ENCODE results near the gene SLC35D1. TPM values are rescaled to one million over a fixed set of nuclear protein-coding genes. Genes with fewer than 3 reads are reported as not detected.

SLC35D1 gene
- total RNA-seq, 1 experiment from 2014 or later: 3.0 TPM

- no peak overlapping the region for H3K4me3 ChIP-seq (ENCODE audit: insufficient read depth, low read depth, low read length)
- DNase-seq: no peak
- no peaks in the 10 kb centered on the region for H3K27me3 ChIP-seq (ENCODE audit: control insufficient read depth, insufficient read depth, low read length)
- no peaks in the 10 kb centered on the region for H3K36me3 ChIP-seq (replicated peaks; ENCODE audit: control insufficient read depth, insufficient read depth, low read length)
Observed at GRCh38 chr1:67060811-67061218, 6.9 kb upstream of the SLC35D1 start.

DNA sequence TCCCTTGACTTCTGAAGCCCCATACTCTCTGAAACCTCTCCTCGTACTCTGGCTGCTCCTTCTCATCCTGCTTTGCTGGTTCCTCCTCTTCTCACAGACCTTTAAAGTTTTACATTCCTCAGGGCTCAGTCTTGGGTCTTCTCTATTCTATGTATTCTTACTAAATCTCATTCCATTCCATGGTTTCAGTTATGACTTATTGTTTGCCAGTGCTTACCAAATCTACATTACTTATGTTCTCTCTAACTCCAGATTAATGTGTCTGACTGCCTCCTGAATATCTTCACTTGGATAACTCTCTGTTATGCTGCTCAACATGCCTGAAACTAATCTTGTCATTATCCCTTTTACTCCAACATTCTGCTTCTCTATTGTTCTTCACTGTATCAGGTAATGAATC is 5.4 kb upstream of the SLC35D1 start:
- DNase-seq: no peak
- H3K27me3 ChIP-seq (ENCODE audit: control insufficient read depth, insufficient read depth, low read length): no peaks in the 10 kb centered on the region
- no peaks in the 10 kb centered on the region for H3K36me3 ChIP-seq (replicated peaks; ENCODE audit: control insufficient read depth, insufficient read depth, low read length)
- H3K4me3 ChIP-seq (ENCODE audit: insufficient read depth, low read depth, low read length): no peak overlapping the region

DNA sequence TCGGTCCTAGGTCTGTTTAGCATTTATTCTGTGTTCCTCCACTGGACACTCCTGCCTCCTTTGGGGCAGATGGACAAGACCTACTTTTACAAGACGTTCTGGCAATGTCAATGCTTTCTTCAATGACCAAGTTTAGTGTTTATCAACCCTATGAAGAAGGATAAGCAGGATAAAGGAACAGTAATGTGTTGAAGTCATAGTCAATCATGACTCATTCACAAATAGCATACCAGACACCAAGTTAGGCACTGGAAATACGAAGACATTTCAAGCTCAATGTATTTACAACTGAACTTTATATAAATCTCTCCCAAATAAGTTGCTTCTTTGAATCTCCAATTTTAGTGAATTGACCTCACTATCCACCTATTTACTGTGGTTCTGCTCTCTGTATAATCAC is 4.8 kb upstream of the SLC35D1 start:
- no peaks in the 10 kb centered on the region for H3K36me3 ChIP-seq (replicated peaks; ENCODE audit: control insufficient read depth, insufficient read depth, low read length)
- DNase-seq: no peak
- no peak overlapping the region for H3K4me3 ChIP-seq (ENCODE audit: insufficient read depth, low read depth, low read length)
- H3K27me3 ChIP-seq (ENCODE audit: control insufficient read depth, insufficient read depth, low read length): no peaks in the 10 kb centered on the region

DNA sequence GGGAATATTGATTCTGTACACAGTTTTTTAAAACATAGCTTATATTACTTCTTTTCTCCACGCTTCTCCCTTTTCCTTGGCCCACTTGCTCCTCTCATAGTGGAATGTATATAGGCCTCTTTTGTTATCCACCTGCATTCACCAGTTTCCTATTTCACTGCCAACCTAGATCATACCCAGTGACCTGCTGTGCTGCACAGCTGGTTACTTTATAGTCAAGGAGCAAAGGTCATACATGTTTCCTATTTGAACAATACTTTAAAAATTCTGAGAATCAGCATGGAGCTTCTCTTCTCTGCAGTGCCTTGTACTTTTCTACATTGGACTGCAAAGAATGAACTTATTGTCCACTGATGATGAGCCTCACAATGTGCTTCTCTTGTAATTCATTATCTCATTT is 4.3 kb upstream of the SLC35D1 start:
- Histone ChIP-seq H3K27me3 (ENCODE audit: control insufficient read depth, insufficient read depth, low read length) (no peaks in the 10 kb centered on the region), H3K4me3 (ENCODE audit: insufficient read depth, low read depth, low read length) (no peak overlapping the region), H3K36me3 (replicated peaks; ENCODE audit: control insufficient read depth, insufficient read depth, low read length) (no peaks in the 10 kb centered on the region)
- DNase-seq: no peak

DNA sequence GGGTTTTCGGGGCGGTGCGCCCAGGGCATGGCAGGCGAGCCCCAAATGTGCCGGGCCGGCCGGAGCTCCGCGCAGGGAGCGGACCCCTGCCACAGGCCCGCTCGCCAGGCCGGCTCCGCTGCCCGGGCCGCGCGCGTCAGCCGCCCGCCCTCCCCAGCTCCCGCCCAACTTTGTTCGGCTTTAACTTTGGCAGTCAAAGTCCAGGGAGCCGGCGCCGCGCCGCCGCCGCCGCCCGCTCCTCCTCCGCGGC is 488 bp downstream of the SLC35D1 start:
- Histone ChIP-seq H3K27me3 (ENCODE audit: control insufficient read depth, insufficient read depth, low read length) (peaks cover 4% of the 10 kb centered on the region; the same call in 1 of the 2 replicates), H3K4me3 (ENCODE audit: insufficient read depth, low read depth, low read length) (peak overlapping the region; percentile 76), H3K36me3 (replicated peaks; ENCODE audit: control insufficient read depth, insufficient read depth, low read length) (no peaks in the 10 kb centered on the region)
- DNase-seq: peak; percentile 86

GRCh38 chr1:67052741-67053534 is 1.0 kb downstream of the SLC35D1 start:
- Histone ChIP-seq H3K4me3 (ENCODE audit: insufficient read depth, low read depth, low read length) (peak overlapping the region; percentile 76), H3K36me3 (replicated peaks; ENCODE audit: control insufficient read depth, insufficient read depth, low read length) (no peaks in the 10 kb centered on the region), H3K27me3 (ENCODE audit: control insufficient read depth, insufficient read depth, low read length) (peaks cover 4% of the 10 kb centered on the region; the same call in 1 of the 2 replicates)
- DNase-seq: no peak

DNA sequence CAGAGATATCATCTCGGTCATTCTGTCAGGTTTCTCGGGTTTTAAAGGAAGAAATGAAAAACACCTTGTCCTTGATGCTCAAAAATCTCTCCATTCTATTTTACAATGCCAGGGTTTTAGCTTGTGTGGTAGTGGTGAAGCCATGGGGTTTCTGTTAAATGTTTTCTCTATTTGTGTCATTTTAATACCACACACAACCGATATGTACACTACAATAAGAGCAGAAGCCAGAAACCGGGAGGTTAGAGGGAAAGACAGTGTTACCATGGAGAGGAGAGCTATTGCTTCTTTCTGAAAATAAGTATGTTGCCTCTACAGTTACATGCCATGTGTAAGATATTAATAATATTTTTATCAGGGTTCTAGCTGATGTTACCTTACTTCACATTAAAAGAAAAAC is 2.8 kb downstream of the SLC35D1 start:
- H3K27me3 ChIP-seq (ENCODE audit: control insufficient read depth, insufficient read depth, low read length): peaks cover 4% of the 10 kb centered on the region; the same call in 1 of the 2 replicates
- no peak for DNase-seq
- no peak overlapping the region for H3K4me3 ChIP-seq (ENCODE audit: insufficient read depth, low read depth, low read length)
- no peaks in the 10 kb centered on the region for H3K36me3 ChIP-seq (replicated peaks; ENCODE audit: control insufficient read depth, insufficient read depth, low read length)

DNA sequence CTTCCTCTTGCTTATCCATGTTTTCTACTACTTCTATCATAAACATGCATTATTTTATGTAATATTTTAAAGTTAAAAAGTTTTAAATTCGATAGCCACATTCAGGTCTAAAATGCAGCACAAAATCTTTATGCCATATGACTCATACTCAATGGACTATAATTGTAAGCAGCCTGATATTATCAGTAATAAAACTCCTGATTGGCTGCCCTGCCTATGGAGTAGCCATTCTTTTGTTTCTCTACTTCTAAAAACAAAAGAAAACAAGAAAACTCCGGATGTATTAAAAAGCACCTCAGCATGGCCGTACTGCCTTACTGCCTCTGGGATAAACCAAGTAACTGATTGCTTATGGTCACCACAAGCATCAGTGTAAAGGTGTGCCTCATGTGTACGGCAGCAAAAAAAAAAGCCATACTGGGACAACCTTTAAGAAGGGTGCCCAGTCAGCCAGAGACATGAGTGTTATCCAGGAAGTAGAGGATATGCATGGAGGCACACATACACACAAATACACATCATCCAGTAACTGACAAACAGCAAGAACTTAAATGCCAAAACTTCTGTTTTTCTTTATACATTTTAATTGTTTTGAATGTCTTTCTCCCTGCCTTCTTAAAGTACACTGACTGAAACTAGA is 9.2 kb downstream of the SLC35D1 start:
- DNase-seq: no peak
- no peaks in the 10 kb centered on the region for H3K36me3 ChIP-seq (replicated peaks; ENCODE audit: control insufficient read depth, insufficient read depth, low read length)
- no peak overlapping the region for H3K4me3 ChIP-seq (ENCODE audit: insufficient read depth, low read depth, low read length)
- no peaks in the 10 kb centered on the region for H3K27me3 ChIP-seq (ENCODE audit: control insufficient read depth, insufficient read depth, low read length)

DNA sequence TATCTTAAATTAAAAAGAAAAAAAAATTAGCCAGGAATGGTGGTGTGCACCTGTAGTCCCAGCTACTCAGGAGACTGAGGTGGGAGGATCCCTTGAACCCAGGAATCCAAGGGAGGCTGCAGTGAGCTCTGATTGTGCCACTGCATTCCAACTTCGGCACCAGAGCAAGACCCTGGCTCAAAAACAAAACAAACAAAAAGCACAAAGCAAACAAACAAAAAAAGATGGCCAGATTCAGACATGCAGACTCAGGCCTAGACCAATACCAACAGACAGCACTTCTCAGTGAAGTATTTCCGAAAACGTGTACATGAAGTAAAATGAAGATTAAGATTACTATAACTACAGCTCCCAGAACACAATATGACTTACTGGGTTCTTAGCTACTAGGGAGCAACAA is 10.6 kb downstream of the SLC35D1 start:
- Histone ChIP-seq H3K4me3 (ENCODE audit: insufficient read depth, low read depth, low read length) (no peak overlapping the region), H3K27me3 (ENCODE audit: control insufficient read depth, insufficient read depth, low read length) (no peaks in the 10 kb centered on the region), H3K36me3 (replicated peaks; ENCODE audit: control insufficient read depth, insufficient read depth, low read length) (no peaks in the 10 kb centered on the region)

DNA sequence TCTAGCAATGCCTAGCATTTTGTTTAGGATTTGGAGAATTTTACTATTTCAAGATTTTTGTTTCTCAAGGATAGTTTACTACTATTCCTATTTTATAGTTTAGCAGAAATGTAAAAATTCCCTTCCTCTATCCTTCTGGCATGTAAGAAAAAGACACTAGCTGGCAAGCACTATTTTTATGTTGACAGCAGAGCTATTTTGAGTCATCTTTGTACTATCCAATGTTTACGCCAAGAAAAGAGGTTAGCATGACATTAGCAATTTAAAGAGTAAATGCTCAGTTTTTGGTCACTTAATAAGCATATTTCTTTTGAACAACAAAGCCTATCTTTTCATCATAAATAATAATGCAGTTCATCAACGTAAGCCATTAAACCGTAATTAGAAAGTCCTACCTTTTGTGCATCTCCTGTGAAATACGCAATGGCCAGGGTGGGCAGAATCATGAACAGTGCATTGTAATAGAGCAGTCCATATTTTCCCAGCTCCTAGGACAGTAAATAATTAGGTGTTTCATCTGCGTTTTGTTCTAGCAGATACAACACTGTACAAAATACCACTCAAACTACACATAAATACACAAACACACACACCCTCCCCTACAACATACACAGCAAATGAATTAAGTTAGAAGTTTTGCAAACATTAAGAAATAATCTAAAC is 12.0 kb downstream of the SLC35D1 start:
- DNase-seq: no peak
- Histone ChIP-seq H3K27me3 (ENCODE audit: control insufficient read depth, insufficient read depth, low read length) (no peaks in the 10 kb centered on the region), H3K4me3 (ENCODE audit: insufficient read depth, low read depth, low read length) (no peak overlapping the region), H3K36me3 (replicated peaks; ENCODE audit: control insufficient read depth, insufficient read depth, low read length) (no peaks in the 10 kb centered on the region)

More for the DNA sequence above, 10.6 kb downstream of the SLC35D1 start:
- no peak for DNase-seq

DNA sequence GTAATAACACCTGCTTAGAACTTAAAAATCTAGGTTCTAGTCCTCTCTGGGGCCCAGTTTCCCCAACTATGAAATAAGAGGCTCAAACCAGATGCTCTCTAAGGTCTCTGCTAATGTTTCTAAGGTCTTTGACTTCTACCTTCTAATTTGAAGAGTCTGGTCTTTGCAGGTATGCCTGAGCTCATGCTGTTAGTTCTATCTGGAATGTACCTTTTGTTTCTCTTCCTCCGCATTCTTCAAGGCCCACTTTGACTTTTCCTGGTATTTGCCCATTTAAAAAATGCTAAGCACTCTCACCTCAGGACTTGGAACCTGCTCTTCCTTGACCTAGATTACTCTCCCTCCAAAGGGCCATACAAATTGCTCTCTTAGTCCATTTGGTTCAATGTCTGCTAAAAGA is 13.5 kb downstream of the SLC35D1 start:
- Histone ChIP-seq H3K27me3 (ENCODE audit: control insufficient read depth, insufficient read depth, low read length) (no peaks in the 10 kb centered on the region), H3K4me3 (ENCODE audit: insufficient read depth, low read depth, low read length) (no peak overlapping the region), H3K36me3 (replicated peaks; ENCODE audit: control insufficient read depth, insufficient read depth, low read length) (no peaks in the 10 kb centered on the region)
- peak; percentile 8 for DNase-seq

DNA sequence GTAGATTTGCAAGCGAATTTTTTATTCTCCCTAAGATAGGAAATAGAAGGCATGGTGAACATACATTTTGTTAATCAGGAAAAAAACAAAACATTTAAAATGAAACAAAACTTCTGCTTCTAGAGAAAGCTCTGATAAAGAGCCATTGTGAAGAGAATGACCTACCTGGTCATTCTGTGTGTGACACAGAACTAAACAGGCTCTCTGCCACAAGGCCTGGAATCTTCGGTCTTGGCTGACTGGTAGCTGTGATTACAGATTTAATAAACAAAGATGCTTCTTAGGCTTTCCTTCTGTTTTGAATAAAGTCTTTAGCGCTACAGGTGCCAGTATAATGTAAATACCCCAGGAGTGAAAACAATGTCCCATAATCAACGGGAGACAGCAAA is 22.1 kb downstream of the SLC35D1 start:
- Histone ChIP-seq H3K27me3 (ENCODE audit: control insufficient read depth, insufficient read depth, low read length) (no peaks in the 10 kb centered on the region), H3K4me3 (ENCODE audit: insufficient read depth, low read depth, low read length) (no peak overlapping the region), H3K36me3 (replicated peaks; ENCODE audit: control insufficient read depth, insufficient read depth, low read length) (no peaks in the 10 kb centered on the region)
- DNase-seq: no peak

GRCh38 chr1:67031121-67031858 is 22.7 kb downstream of the SLC35D1 start:
- no peaks in the 10 kb centered on the region for H3K27me3 ChIP-seq (ENCODE audit: control insufficient read depth, insufficient read depth, low read length)
- H3K4me3 ChIP-seq (ENCODE audit: insufficient read depth, low read depth, low read length): no peak overlapping the region
- no peaks in the 10 kb centered on the region for H3K36me3 ChIP-seq (replicated peaks; ENCODE audit: control insufficient read depth, insufficient read depth, low read length)
- DNase-seq: no peak

GRCh38 chr1:67029472-67029871 is 24.5 kb downstream of the SLC35D1 start:
- Histone ChIP-seq H3K4me3 (ENCODE audit: insufficient read depth, low read depth, low read length) (no peak overlapping the region), H3K36me3 (replicated peaks; ENCODE audit: control insufficient read depth, insufficient read depth, low read length) (no peaks in the 10 kb centered on the region), H3K27me3 (ENCODE audit: control insufficient read depth, insufficient read depth, low read length) (no peaks in the 10 kb centered on the region)
- no peak for DNase-seq

DNA sequence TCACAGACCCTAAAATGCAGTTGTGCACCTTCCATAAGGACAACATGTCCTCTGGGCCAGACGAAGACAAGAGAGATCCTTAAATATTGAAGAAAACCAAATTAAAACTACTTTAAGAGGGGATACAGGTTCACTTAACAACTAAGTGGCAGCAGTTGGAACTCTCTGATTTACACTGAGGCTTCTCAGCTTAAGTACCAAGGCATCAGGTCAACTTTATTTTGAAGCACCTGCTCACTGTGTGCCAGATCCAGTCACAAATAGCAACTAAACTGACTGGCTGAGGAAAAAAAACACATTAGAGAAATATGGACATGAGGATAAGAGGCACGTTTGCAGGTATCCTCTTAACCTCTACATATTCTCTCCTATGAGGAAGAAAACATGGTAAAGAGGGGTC is 33.2 kb downstream of the SLC35D1 start:
- H3K4me3 ChIP-seq (ENCODE audit: insufficient read depth, low read depth, low read length): no peak overlapping the region

More for the DNA sequence above, 33.2 kb downstream of the SLC35D1 start:
- H3K27me3 ChIP-seq (ENCODE audit: control insufficient read depth, insufficient read depth, low read length): peaks cover 6% of the 10 kb centered on the region
- H3K36me3 ChIP-seq (replicated peaks; ENCODE audit: control insufficient read depth, insufficient read depth, low read length): no peaks in the 10 kb centered on the region
- DNase-seq: no peak
